GM12891 (cell line): ENCODE data around the gene APOL6.

Experiments used
- POLR2A ChIP-seq: IDR thresholded peaks from 2 replicates; pipeline ENCODE4 v1.6.1; 2011; ENCODE audit warnings: low read depth, low read length, control low read depth
- POLR2AphosphoS5 ChIP-seq: IDR thresholded peaks from 2 replicates; pipeline ENCODE4 v1.6.1; 2011; ENCODE audit warnings: low read depth, low read length, control low read depth
- SPI1 ChIP-seq: IDR thresholded peaks from 2 replicates; pipeline ENCODE4 v1.6.1; 2011; ENCODE audit warnings: low read depth, low read length, control low read depth
- TAF1 ChIP-seq: IDR thresholded peaks from 2 replicates; pipeline ENCODE4 v1.6.1; 2011; ENCODE audit warnings: low read depth, low read length, control low read depth

GRCh38 chr22:35631597-35631996, 16.6 kb upstream of the APOL6 start:
- no peak for TF ChIP-seq POLR2A
- TF ChIP-seq POLR2AphosphoS5, result no peak
- no peak for TF ChIP-seq SPI1
- TF ChIP-seq TAF1, result no peak
